ENCODE data around the gene TAF1B. TPM values are rescaled to one million over a fixed set of nuclear protein-coding genes. Genes with fewer than 3 reads are reported as not detected.

TAF1B gene
- total RNA-seq, 1 experiment from 2014 or later = 29.9 TPM

GRCh38 chr2:9873337-9873736 is 30.1 kb downstream of the TAF1B start:
- no peak overlapping the region for H2AFZ ChIP-seq (ENCODE audit: low read length)
- H3K4me3 Mint-ChIP-seq = no peak overlapping the region
- no peaks in the 10 kb centered on the region for H3K79me2 ChIP-seq (ENCODE audit: insufficient read depth, low read length)
- no peak overlapping the region for H3K27ac ChIP-seq (ENCODE audit: insufficient read length, low read depth, low read length)
- no peak overlapping the region for H2BK20ac ChIP-seq (ENCODE audit: low read depth, low read length, poor library complexity, severe bottlenecking)
- no peak overlapping the region for H2AK5ac ChIP-seq (ENCODE audit: insufficient read length, low read length)
- peaks cover 30 to 52% (median 47%) of the 10 kb centered on the region in 3 experiments; a peak in 6 of 7 replicates for H3K36me3 Mint-ChIP-seq (ENCODE audit: insufficient read depth in 1 of 3, low read depth in 3 of 3)
- H3K4me1 Mint-ChIP-seq = peaks cover 14 to 15% of the 10 kb centered on the region in 2 experiments
- no peak overlapping the region for H2BK15ac ChIP-seq (ENCODE audit: low read depth, low read length)
- H4K5ac ChIP-seq (ENCODE audit: insufficient read length, low read depth, low read length) = no peak overlapping the region
- no peak overlapping the region for H3K9ac ChIP-seq (ENCODE audit: extremely low read depth, insufficient read length, low read length)
- no peaks in the 10 kb centered on the region for H3K79me1 ChIP-seq (ENCODE audit: insufficient read depth, low read depth, low read length, poor library complexity, severe bottlenecking)
- H3T11ph ChIP-seq (ENCODE audit: low read length) = no peak overlapping the region
- no peaks in the 10 kb centered on the region for H4K20me1 ChIP-seq (ENCODE audit: control insufficient read depth, insufficient read depth, insufficient read length)
- no CpG with 5 or more reads among the region's 1 CpG for WGBS (ENCODE audit: extremely low coverage, insufficient read length, low lambda C conversion rate)
- H2BK120ac ChIP-seq (ENCODE audit: low read depth, low read length, poor library complexity, severe bottlenecking) = no peak overlapping the region
- H3K23ac ChIP-seq (ENCODE audit: insufficient read length, low read depth, low read length) = no peak overlapping the region
- H3K27me3 Mint-ChIP-seq (ENCODE audit: low read depth) = no peaks in the 10 kb centered on the region
- H2BK5ac ChIP-seq (ENCODE audit: insufficient read length, low read length) = no peak overlapping the region
- H3K4me2 ChIP-seq (ENCODE audit: insufficient read depth, insufficient read length, low read length) = no peak overlapping the region
- no peak for TF ChIP-seq CTCF (conservative IDR thresholded peaks at IDR 0.05)
- no peak overlapping the region for H4K91ac ChIP-seq (ENCODE audit: insufficient read length, low read depth, low read length)
- H4K8ac ChIP-seq (replicated peaks; ENCODE audit: insufficient read length, low read depth, low read length) = no peak overlapping the region
- no peak overlapping the region for H2BK12ac ChIP-seq (ENCODE audit: insufficient read length, low read depth, low read length)
- no peaks in the 10 kb centered on the region for H3K23me2 ChIP-seq (ENCODE audit: insufficient read length, low read depth, low read length, poor library complexity, severe bottlenecking)
- H3K9me3 Mint-ChIP-seq = no peaks in the 10 kb centered on the region; a peak in 1 of 5 replicates
- no peaks in the 10 kb centered on the region for H3K9me3 ChIP-seq (ENCODE audit: control insufficient read depth, low read depth, low read length)
- H3K27ac Mint-ChIP-seq = no peak overlapping the region
- H3K18ac ChIP-seq (ENCODE audit: insufficient read length, low read depth, low read length) = no peak overlapping the region
- no peak for DNase-seq
- H3K4ac ChIP-seq (ENCODE audit: low read depth, low read length) = no peak overlapping the region
- H3K4me1 ChIP-seq (ENCODE audit: insufficient read depth, low read length) = no peaks in the 10 kb centered on the region
- H3K14ac ChIP-seq (ENCODE audit: insufficient read depth, low read length) = no peak overlapping the region
- H3K56ac ChIP-seq (ENCODE audit: insufficient read length, low read depth, low read length) = no peak overlapping the region
- H3K27me3 ChIP-seq (ENCODE audit: insufficient read depth, low read length) = no peaks in the 10 kb centered on the region
